ENCODE results near the gene RNF208.

Gene RNF208

DNA sequence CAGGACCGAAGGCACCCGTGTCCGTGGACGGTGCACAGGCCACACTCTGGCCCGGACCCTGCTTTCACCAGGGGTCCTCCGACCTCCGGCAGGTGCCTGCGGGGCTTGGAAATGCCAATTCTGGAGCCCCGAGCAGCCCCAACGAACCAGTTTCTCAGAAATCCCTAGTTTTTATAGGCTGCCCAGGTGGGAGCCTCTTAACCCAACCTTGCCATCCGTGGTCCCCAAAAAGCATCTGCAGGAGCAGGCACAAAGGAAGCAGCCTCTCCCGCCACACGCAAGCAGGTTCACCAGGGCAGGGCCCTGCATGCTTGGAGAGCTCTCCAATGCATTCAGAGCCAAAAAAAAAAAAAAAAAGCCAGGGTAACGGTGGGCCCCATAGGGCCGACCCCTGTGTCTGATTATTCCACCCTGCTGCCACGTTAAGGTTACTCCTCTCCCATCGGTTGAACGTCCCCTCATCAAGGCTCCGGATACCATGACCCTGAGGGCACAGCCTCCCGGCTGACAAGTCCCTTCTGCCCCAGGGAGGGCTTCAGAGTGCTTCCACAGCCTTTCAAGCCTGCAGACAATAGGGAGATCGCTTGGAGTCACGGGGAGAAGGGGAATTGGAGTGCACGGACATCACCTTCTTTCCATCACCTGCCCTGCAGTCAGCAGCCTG is 20.7 kb downstream of the RNF208 start:
- no peaks in the 10 kb centered on the region for H3K36me3 ChIP-seq (ENCODE audit: insufficient read depth, low read length)
- no peaks in the 10 kb centered on the region for H3K9me3 ChIP-seq (ENCODE audit: low read depth, low read length)
- TF ChIP-seq FOXP2 (optimal IDR thresholded peaks at IDR 0.05; ENCODE audit: control extremely low read depth, extremely low read length, insufficient read depth): no peak
- no peak for TF ChIP-seq POLR2AphosphoS5 (IDR thresholded peaks at IDR 0.05; ENCODE audit: borderline replicate concordance, low read depth, low read length)
- no peak for TF ChIP-seq EZH2 (IDR thresholded peaks at IDR 0.05)
- no peak overlapping the region for H3K27ac ChIP-seq
- H3K4me3 ChIP-seq: peak overlapping the region; percentile 88
- DNase-seq (ENCODE audit: low read depth, low spot score): no peak
- peak overlapping the region; percentile 74 for H3K9ac ChIP-seq (ENCODE audit: insufficient read length)

DNA sequence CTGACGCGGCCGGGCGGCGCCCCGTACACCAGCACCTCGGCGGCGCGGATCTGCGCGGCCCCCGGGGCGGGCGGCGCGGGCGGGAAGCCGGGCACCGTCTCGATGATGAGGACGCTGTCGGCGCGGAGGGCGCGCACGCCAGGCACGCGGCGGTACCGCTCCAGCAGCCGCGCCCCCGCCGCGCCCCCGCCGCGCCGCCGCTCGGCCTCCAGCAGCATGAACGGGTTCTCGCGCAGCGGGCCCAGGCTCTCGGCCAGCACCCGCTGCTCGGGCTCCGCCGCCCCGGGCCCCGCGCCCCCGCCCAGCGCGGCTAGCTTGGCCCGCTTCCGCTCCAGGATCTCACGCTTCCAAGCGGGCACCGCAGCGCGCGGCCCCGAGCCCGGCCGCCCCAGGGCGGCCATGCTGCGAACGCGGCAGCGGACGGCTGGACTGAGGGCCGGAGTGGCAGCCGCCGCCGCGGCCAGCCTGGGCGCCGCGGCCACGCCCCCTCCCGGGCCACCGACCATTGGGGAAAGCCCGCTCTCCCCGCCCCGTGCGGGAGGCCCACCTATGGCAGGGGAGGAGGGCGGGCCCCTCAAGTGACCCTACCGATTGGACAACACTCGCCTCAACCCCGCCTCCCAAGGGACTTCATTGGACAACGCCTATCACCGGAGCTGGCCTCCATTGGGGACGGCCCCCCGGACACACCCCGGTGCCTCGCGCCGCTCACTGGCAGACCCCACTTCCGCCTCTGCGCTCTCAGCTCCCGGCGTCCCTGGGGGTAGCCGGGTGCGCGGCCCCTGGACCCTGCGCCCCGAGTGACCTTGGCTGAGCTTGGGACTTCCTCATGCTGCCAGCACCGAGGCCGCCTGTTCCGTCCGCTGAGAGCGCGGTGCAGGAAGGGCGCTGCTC is 21.5 kb downstream of the RNF208 start, which contains the start of gene TPRN:
TSS of gene TPRN (minus strand) at position 431 of the 894 bp plus-strand sequence. CDS start at position 401, 30 bp downstream.
- H3K27ac ChIP-seq: no peak within 1 kb of the TSS
- DNase-seq (ENCODE audit: low read depth, low spot score): peak; percentile 90
- H3K9me3 ChIP-seq (ENCODE audit: low read depth, low read length): no peaks in the 10 kb centered on the region
- peak within 1 kb of the TSS; percentile 74 for H3K9ac ChIP-seq (ENCODE audit: insufficient read length)
- peak; percentile 91; the same call in 1 of the 2 replicates for TF ChIP-seq POLR2AphosphoS5 (IDR thresholded peaks at IDR 0.05; ENCODE audit: borderline replicate concordance, low read depth, low read length)
- no peak for TF ChIP-seq FOXP2 (optimal IDR thresholded peaks at IDR 0.05; ENCODE audit: control extremely low read depth, extremely low read length, insufficient read depth)
- TF ChIP-seq EZH2 (IDR thresholded peaks at IDR 0.05): no peak
- no peaks in the 10 kb centered on the region for H3K36me3 ChIP-seq (ENCODE audit: insufficient read depth, low read length)
- H3K4me3 ChIP-seq: peak within 1 kb of the TSS; percentile 88

DNA sequence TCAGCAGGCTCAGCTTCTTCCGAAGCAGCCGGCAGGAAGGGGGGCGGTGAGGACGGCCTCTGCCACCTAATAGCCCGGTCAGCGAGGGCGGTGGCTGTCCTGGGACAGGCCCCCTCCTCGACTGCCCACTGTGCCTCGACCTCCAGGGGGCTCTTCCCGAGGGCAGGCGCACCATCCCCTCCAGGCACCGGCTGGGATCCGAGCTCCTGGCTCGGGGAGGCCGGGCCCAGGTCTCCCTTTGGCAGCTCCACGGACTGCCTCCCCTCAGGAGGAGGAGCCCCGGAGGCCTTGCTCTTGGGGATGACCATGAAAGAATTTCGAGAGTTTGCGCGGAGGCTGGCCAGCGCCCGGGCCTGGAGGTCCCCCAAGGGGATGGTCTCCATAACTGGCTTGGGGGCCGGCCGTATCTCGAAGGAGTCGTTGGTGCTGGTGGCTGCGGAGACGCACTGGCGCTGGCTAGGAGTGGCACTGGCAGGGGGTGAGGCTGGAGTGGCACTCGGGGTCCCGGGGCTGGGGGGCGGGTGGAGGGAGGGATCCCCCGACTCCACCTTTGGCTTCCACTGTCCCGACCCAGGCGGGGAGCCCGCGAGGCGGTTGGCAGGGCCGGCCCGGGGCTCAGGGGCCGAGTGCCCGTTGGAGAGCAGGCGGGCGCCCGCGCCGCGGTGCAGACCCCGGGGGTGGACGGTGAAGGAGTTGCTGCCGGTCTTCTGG is 22.5 kb downstream of the RNF208 start:
- Histone ChIP-seq H3K36me3 (ENCODE audit: insufficient read depth, low read length) (no peaks in the 10 kb centered on the region), H3K9me3 (ENCODE audit: low read depth, low read length) (no peaks in the 10 kb centered on the region), H3K27ac (no peak overlapping the region), H3K4me3 (peak overlapping the region; percentile 54), H3K9ac (ENCODE audit: insufficient read length) (no peak overlapping the region)
- no peak for TF ChIP-seq EZH2 (IDR thresholded peaks at IDR 0.05)
- no peak for TF ChIP-seq FOXP2 (optimal IDR thresholded peaks at IDR 0.05; ENCODE audit: control extremely low read depth, extremely low read length, insufficient read depth)
- TF ChIP-seq POLR2AphosphoS5 (IDR thresholded peaks at IDR 0.05; ENCODE audit: borderline replicate concordance, low read depth, low read length): no peak
- DNase-seq (ENCODE audit: low read depth, low spot score): no peak

DNA sequence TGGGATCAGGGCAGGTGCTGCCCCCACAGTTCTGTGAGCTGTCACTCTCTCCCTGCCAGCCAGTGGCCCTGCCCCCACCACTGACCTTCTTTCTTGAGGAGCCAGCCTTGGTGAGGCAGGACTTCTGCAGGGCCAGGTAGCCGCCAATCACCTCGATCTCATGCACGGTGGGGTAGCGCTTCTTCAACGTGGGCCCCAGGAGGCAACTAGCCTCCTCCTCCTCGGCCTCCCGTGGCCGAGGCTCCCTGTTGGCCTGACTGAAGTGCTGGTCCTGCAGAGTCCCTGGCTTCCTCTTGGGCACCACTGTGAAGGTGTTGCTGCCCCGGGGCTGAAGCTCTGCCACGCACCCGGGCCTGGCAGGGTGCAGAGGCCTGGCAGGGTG is 23.1 kb downstream of the RNF208 start:
- no peak for DNase-seq (ENCODE audit: low read depth, low spot score)
- H3K36me3 ChIP-seq (ENCODE audit: insufficient read depth, low read length): no peaks in the 10 kb centered on the region
- no peak overlapping the region for H3K4me3 ChIP-seq
- no peak overlapping the region for H3K9ac ChIP-seq (ENCODE audit: insufficient read length)
- TF ChIP-seq POLR2AphosphoS5 (IDR thresholded peaks at IDR 0.05; ENCODE audit: borderline replicate concordance, low read depth, low read length) (no peak), EZH2 (IDR thresholded peaks at IDR 0.05) (no peak), FOXP2 (optimal IDR thresholded peaks at IDR 0.05; ENCODE audit: control extremely low read depth, extremely low read length, insufficient read depth) (no peak)
- no peaks in the 10 kb centered on the region for H3K9me3 ChIP-seq (ENCODE audit: low read depth, low read length)
- no peak overlapping the region for H3K27ac ChIP-seq

DNA sequence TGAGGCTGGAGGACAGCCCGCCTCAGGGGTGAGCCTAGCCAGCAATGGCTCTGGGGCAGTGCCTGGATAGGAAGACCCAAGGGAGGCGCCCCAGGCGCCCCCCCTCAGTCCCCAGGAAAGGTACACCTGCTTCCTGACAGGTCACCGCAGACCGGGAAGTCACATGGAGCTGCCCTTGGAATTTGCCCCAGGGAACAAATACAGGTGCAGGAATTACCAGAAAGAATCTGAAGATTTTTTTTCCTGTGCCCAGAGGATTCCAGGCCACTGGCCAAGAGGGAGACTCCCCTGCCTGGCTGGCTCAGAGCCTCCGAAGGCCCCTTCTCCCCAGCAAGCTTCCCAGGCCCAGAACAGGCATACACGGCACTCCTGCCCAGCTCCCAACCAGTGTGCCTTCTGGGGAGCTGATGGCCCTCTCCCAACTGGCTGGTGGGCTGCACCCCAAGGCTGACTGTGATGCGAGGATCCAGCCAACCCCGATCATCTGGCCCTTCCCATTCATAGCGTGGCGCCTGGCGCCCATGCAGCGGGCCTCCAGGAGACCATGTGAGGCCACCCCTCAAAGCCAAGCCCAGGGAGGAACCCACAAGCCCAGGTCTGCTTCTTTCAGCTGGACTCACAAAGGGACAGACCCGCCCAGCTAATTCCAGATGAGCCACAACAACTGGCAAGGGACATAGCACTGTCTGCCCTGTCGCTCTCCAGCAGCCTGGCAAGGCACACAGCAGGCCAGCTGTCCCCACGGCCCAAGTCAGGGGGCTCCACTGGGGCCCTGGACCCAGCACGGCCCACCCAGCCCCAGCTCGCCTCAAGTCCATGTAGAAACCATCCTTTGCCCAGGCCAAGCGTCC is 23.8 kb downstream of the RNF208 start:
- no peak for DNase-seq (ENCODE audit: low read depth, low spot score)
- Histone ChIP-seq H3K9me3 (ENCODE audit: low read depth, low read length) (no peaks in the 10 kb centered on the region), H3K36me3 (ENCODE audit: insufficient read depth, low read length) (no peaks in the 10 kb centered on the region), H3K9ac (ENCODE audit: insufficient read length) (no peak overlapping the region), H3K27ac (no peak overlapping the region), H3K4me3 (no peak overlapping the region)
- TF ChIP-seq POLR2AphosphoS5 (IDR thresholded peaks at IDR 0.05; ENCODE audit: borderline replicate concordance, low read depth, low read length) (no peak), FOXP2 (optimal IDR thresholded peaks at IDR 0.05; ENCODE audit: control extremely low read depth, extremely low read length, insufficient read depth) (no peak), EZH2 (IDR thresholded peaks at IDR 0.05) (no peak)

DNA sequence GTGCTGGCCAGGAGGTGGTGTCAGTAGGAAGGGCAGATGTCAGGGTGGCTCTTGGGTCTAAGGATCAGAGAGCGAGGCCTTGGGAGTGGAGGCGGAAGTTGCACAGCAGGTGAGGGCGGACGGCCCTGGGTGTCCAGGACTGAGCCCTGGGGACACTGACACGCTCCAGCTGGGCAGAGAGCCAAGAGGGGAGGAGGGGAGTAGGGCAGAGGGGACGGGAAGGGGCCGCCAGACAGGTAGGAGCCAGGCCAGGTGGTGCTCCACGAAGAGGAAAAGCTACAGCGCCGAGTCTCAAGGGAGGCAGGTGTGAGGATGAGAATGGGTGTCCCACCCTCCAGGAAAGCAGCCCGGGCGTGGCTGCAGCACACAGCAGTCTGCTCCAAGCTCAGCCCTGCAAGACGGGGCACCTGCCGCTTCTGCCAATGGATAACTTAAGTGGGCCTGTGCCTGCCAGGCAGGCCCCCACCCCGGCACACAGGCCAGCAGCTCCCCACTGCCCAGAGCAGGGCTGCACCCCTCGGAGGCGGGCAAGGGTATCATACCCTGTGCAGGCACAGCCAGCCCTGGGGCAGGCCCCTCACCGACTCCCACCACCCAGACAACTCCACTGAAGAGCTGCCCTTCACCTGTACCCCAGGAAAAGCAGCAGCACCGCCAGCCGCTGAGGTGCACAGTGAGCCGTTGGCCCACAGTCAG is 26.4 kb downstream of the RNF208 start:
- Histone ChIP-seq H3K27ac (no peak overlapping the region), H3K36me3 (ENCODE audit: insufficient read depth, low read length) (no peaks in the 10 kb centered on the region), H3K9ac (ENCODE audit: insufficient read length) (no peak overlapping the region), H3K4me3 (no peak overlapping the region), H3K9me3 (ENCODE audit: low read depth, low read length) (no peaks in the 10 kb centered on the region)
- DNase-seq (ENCODE audit: low read depth, low spot score): no peak
- TF ChIP-seq EZH2 (IDR thresholded peaks at IDR 0.05): no peak
- no peak for TF ChIP-seq POLR2AphosphoS5 (IDR thresholded peaks at IDR 0.05; ENCODE audit: borderline replicate concordance, low read depth, low read length)
- TF ChIP-seq FOXP2 (optimal IDR thresholded peaks at IDR 0.05; ENCODE audit: control extremely low read depth, extremely low read length, insufficient read depth): no peak

DNA sequence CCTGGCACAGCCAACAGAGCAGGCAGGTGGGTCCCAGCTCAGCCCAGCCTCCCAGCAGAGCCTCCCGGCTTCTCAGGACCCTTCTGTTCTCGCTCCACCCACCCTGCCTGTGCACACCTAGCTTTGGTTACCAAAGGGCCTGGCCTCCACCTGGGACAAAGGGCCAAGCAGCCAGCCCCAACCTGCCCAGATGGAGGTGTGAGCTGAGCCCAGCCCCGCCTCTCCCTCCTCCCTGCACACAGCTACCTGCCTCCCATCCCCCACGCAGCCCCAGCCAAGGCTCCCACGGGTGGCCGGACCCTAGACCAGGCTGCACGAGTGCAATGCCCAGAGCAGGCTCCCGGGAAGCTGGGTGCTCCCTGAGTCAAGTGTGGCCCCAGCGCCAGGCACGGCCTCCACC is 27.1 kb downstream of the RNF208 start:
- no peak overlapping the region for H3K9ac ChIP-seq (ENCODE audit: insufficient read length)
- no peaks in the 10 kb centered on the region for H3K9me3 ChIP-seq (ENCODE audit: low read depth, low read length)
- H3K36me3 ChIP-seq (ENCODE audit: insufficient read depth, low read length): peaks cover 4% of the 10 kb centered on the region; the same call in 1 of the 2 replicates
- no peak overlapping the region for H3K4me3 ChIP-seq
- no peak for DNase-seq (ENCODE audit: low read depth, low spot score)
- no peak overlapping the region for H3K27ac ChIP-seq
- TF ChIP-seq POLR2AphosphoS5 (IDR thresholded peaks at IDR 0.05; ENCODE audit: borderline replicate concordance, low read depth, low read length) (no peak), FOXP2 (optimal IDR thresholded peaks at IDR 0.05; ENCODE audit: control extremely low read depth, extremely low read length, insufficient read depth) (no peak), EZH2 (IDR thresholded peaks at IDR 0.05) (no peak)

All from SK-N-MC (cell line).